OCI-LY1 (cell line): ENCODE measurements around the gene MARK2.

Experiments used
- H2AFZ ChIP-seq: fragments of 200-600 bp; sonication (generic), shearing (Covaris generic); 2 replicates; pipeline ENCODE4 v1.6.0; 2014; ENCODE audit warnings: antibody characterized with exemption, mild to moderate bottlenecking, low read length
- H3F3A ChIP-seq: fragments of 200-600 bp; sonication (generic), shearing (Covaris generic); 2 replicates; pipeline ENCODE4 v1.6.0; 2014; ENCODE audit warnings: mild to moderate bottlenecking, antibody characterized with exemption, low read length, moderate library complexity; ENCODE audit not compliant: insufficient read depth
- H3K27ac ChIP-seq: fragments of 200-600 bp; sonication (generic); 2 replicates; pipeline ENCODE4 v1.5.1; 2014; ENCODE audit warnings: low read length, mixed run types, mild to moderate bottlenecking, low read depth; ENCODE audit not compliant: poor library complexity, severe bottlenecking
- H3K27me3 ChIP-seq: fragments of 200-600 bp; sonication (generic); 2 replicates; pipeline ENCODE4 v1.6.0; 2014; ENCODE audit warnings: antibody characterized with exemption, mild to moderate bottlenecking, low read length, moderate library complexity; ENCODE audit not compliant: insufficient read depth
- H3K36me3 ChIP-seq: fragments of 200-600 bp; sonication (generic); 2 replicates; pipeline ENCODE4 v1.6.1; 2014; ENCODE audit warnings: mild to moderate bottlenecking, antibody characterized with exemption, low read length, moderate library complexity, mixed read lengths; ENCODE audit not compliant: insufficient read depth
- H3K4me1 ChIP-seq: fragments of 200-600 bp; sonication (generic); 2 replicates; pipeline ENCODE4 v1.5.1; 2014; ENCODE audit warnings: mild to moderate bottlenecking, low read length, moderate library complexity; ENCODE audit not compliant: insufficient read depth, severe bottlenecking
- H3K4me2 ChIP-seq: fragments of 200-600 bp; sonication (generic), shearing (Covaris generic); 2 replicates; pipeline ENCODE4 v1.6.1; 2014; ENCODE audit warnings: low read length
- H3K4me3 ChIP-seq: fragments of 200-600 bp; sonication (generic); 2 replicates; pipeline ENCODE4 v1.5.1; 2014; ENCODE audit warnings: low read length, low read depth, mild to moderate bottlenecking, mixed read lengths; ENCODE audit not compliant: poor library complexity, severe bottlenecking
- H3K79me2 ChIP-seq: fragments of 200-600 bp; shearing (Covaris generic); 2 replicates; pipeline ENCODE4 v1.6.1; 2016; ENCODE audit warnings: mixed run types, low read length, mixed read lengths; ENCODE audit not compliant: insufficient read depth
- H3K9ac ChIP-seq: fragments of 200-600 bp; sonication (generic), shearing (Covaris generic); 2 replicates; pipeline ENCODE4 v1.6.1; 2014; ENCODE audit warnings: mild to moderate bottlenecking, low read length, mixed read lengths
- H3K9me2 ChIP-seq: fragments of 200-600 bp; sonication (generic), shearing (Covaris generic); 2 replicates; pipeline ENCODE4 v1.6.1; 2014; ENCODE audit warnings: low read depth, mild to moderate bottlenecking, low read length, mixed read lengths
- H3K9me3 ChIP-seq: fragments of 200-600 bp; shearing (Covaris generic); 2 replicates; pipeline ENCODE4 v1.6.1; 2014; ENCODE audit warnings: low read length, mixed read lengths
- H4K20me1 ChIP-seq: fragments of 200-600 bp; sonication (generic), shearing (Covaris generic); 2 replicates; pipeline ENCODE4 v1.6.0; 2016; ENCODE audit warnings: mild to moderate bottlenecking, low read length; ENCODE audit not compliant: insufficient read depth
- CTCF ChIP-seq: fragments of 200-600 bp; sonication (generic), shearing (Covaris generic); IDR thresholded peaks from 2 replicates; pipeline ENCODE4 v1.5.1; 2017; ENCODE audit warnings: mild to moderate bottlenecking, antibody characterized with exemption, low read length, moderate library complexity, mixed read lengths
- EZH2 ChIP-seq: fragments of 200-600 bp; sonication (generic), shearing (Covaris generic); IDR thresholded peaks from 2 replicates; pipeline ENCODE4 v1.8.0; 2017; ENCODE audit warnings: borderline replicate concordance, mixed run types, mild to moderate bottlenecking, antibody characterized with exemption, low read length, moderate library complexity, mixed read lengths

Gene MARK2

DNA sequence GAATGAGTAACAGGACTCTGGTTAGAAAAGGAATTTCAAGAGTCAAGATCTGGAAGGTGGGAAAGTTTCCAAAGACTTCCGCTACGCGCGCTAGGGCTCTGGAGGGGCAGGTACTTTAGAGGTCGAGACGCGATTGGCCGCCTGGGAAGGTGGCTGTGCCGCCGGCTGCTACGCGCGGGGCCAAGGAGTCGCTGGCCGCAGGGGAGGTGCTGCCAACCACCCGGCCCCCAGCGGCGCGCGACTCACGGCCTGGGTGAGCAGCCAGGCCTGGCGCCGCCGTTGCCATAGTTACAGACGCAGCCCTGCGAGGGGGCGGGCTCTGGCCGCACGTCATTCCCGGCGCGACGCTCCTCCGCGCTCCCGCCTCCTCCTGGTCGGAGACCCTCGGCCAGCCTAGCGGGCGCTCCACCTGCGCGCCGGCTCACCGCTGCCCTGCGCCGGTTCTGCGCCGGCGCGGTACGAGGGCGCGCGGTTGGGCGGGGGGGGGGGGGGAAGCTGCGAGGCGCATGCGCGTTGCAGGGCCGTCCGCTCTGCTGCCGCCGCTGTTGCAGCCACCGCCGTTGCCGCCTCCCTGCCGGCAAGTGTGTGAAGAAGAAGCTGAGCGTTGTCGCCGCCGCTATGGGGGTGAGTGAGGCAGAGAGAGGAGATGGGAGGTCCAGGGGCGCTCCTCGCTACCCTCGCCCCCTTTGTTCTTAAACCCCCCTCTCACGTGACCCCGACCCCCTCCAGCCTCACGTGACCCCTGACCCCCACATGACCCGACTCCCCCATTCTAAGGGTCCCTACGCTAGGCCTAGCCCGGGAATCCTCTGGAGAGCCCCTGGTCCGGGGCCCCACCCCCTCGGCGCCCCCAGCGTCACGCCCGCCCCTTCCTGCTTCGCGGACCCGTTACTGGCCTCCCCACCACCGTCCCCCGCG is 99.8 kb downstream of the MARK2 start, which contains the start of gene NAA40:
Gene NAA40, plus strand, starts transcription at position 524 of the 918 bp plus-strand sequence. Its CDS starts 95 bp downstream, at position 619.
- Histone ChIP-seq H3F3A (no peaks in the 10 kb centered on the region), H3K4me3 (peak within 1 kb of the TSS; percentile 96), H2AFZ (peak within 1 kb of the TSS; percentile 88), H3K27ac (peak within 1 kb of the TSS; percentile 75), H3K9me2 (no peaks in the 10 kb centered on the region), H3K9me3 (no peaks in the 10 kb centered on the region), H3K79me2 (peaks cover 19% of the 10 kb centered on the region), H3K9ac (peak within 1 kb of the TSS; percentile 95), H3K36me3 (peaks cover 14% of the 10 kb centered on the region; the same call in 1 of the 2 replicates), H3K4me1 (peaks cover 29% of the 10 kb centered on the region), H4K20me1 (no peaks in the 10 kb centered on the region), H3K27me3 (no peaks in the 10 kb centered on the region), H3K4me2 (peak within 1 kb of the TSS; percentile 100)
- no peak for TF ChIP-seq EZH2
- TF ChIP-seq CTCF: no peak

DNA sequence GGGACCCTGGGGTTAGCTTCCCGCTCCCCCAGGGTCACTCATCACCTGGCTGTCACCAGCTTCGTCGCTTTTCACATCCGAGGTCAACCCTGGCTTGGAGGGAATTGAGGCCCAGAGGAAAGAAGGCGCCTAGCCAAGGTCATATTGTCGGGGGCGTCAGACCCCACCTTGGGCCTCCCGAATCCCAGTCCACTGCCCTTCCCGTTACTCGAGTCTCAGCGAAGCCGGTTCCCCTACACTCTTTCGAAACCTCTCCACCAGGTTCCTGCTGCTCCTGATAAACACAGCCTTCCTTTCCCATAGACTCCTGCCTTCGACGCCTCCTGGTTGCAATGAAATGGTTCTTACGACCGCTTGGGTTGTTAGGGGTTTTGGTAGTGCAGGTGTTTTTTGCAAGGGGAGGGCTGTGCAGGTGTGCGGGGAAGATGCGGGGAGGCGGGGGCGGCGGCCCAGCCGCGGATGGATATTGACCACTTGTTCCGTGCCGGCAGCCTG is 100.5 kb downstream of the MARK2 start:
- Histone ChIP-seq H3K36me3 (peaks cover 18% of the 10 kb centered on the region; the same call in 1 of the 2 replicates), H4K20me1 (no peaks in the 10 kb centered on the region), H3K9me2 (no peaks in the 10 kb centered on the region), H3K9me3 (no peaks in the 10 kb centered on the region), H3K9ac (peak overlapping the region; percentile 95), H2AFZ (no peak overlapping the region), H3K79me2 (peaks cover 23% of the 10 kb centered on the region), H3K4me2 (peak overlapping the region; percentile 89), H3K4me3 (peak overlapping the region; percentile 96), H3K27me3 (no peaks in the 10 kb centered on the region), H3F3A (no peaks in the 10 kb centered on the region), H3K4me1 (peaks cover 29% of the 10 kb centered on the region), H3K27ac (peak overlapping the region; percentile 65)
- TF ChIP-seq CTCF: no peak
- TF ChIP-seq EZH2: no peak

- peak overlapping the region; percentile 89 for H3K4me2 ChIP-seq
- peaks cover 37% of the 10 kb centered on the region for H3K4me1 ChIP-seq
- TF ChIP-seq EZH2: no peak
- no peak for TF ChIP-seq CTCF
- peak overlapping the region; percentile 96 for H3K4me3 ChIP-seq
- peak overlapping the region; percentile 95; the same call in 1 of the 2 replicates for H3K9ac ChIP-seq
- no peaks in the 10 kb centered on the region for H3K9me2 ChIP-seq
- no peaks in the 10 kb centered on the region for H4K20me1 ChIP-seq
- H3F3A ChIP-seq: no peaks in the 10 kb centered on the region
- H3K27me3 ChIP-seq: no peaks in the 10 kb centered on the region
- peaks cover 18% of the 10 kb centered on the region; the same call in 1 of the 2 replicates for H3K36me3 ChIP-seq
- peak overlapping the region; percentile 65 for H3K27ac ChIP-seq
- H3K9me3 ChIP-seq: no peaks in the 10 kb centered on the region
- H2AFZ ChIP-seq: no peak overlapping the region
- H3K79me2 ChIP-seq: peaks cover 23% of the 10 kb centered on the region
Observed at GRCh38 chr11:63940786-63941185, 101.9 kb downstream of the MARK2 start.
